Measurements from ENCODE around the gene CDH23.

Gene CDH23

DNA sequence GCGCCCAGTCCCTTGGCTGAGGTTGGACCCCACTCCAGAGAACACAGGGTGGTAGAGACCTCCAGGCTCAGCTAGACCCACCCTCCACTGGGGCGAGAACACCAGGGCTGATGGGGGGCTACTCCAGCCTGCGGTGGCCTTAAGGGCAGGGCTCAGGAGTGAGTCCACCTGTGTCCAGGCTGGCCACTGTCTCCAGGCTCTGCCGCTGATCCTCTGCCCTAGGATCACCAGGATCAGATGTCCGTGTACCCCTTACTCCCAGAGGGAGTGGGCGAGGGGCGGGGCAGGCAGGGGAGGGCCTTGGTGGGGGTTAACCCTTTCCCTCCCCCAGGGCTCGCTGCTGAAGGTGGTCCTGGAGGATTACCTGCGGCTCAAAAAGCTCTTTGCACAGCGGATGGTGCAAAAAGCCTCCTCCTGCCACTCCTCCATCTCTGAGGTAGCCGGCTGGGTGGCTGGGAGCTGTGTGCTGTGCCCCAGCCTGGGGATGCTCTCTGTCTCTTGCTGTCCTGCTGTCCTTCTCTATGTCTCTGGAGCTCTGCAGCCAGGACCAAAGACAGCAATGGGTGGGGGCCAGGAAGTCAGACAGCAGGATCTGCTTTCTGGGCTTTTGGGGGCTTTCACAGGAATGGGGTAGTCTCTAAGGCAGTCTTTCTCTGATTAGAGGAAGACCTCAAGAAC, 416.3 kb downstream of the CDH23 start:
- Histone ChIP-seq H3K27ac (peak overlapping the region; percentile 92), H3K4me3 (ENCODE audit: low read depth in 1 of 2, low read length in 1 of 2) (no peak overlapping the region), H3K36me3 (peaks cover 76% of the 10 kb centered on the region), H3K27me3 (no peaks in the 10 kb centered on the region), H3K4me1 (ENCODE audit: control insufficient read depth in 1 of 2, insufficient read depth in 1 of 2, low read depth in 1 of 2, low read length in 1 of 2) (peaks cover 67 to 70% of the 10 kb centered on the region in 2 experiments), H3K9me3 (no peaks in the 10 kb centered on the region)
- TF ChIP-seq, protein P1, sequence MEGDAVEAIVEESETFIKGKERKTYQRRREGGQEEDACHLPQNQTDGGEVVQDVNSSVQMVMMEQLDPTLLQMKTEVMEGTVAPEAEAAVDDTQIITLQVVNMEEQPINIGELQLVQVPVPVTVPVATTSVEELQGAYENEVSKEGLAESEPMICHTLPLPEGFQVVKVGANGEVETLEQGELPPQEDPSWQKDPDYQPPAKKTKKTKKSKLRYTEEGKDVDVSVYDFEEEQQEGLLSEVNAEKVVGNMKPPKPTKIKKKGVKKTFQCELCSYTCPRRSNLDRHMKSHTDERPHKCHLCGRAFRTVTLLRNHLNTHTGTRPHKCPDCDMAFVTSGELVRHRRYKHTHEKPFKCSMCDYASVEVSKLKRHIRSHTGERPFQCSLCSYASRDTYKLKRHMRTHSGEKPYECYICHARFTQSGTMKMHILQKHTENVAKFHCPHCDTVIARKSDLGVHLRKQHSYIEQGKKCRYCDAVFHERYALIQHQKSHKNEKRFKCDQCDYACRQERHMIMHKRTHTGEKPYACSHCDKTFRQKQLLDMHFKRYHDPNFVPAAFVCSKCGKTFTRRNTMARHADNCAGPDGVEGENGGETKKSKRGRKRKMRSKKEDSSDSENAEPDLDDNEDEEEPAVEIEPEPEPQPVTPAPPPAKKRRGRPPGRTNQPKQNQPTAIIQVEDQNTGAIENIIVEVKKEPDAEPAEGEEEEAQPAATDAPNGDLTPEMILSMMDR (IDR thresholded peaks at IDR 0.05): no peak

DNA sequence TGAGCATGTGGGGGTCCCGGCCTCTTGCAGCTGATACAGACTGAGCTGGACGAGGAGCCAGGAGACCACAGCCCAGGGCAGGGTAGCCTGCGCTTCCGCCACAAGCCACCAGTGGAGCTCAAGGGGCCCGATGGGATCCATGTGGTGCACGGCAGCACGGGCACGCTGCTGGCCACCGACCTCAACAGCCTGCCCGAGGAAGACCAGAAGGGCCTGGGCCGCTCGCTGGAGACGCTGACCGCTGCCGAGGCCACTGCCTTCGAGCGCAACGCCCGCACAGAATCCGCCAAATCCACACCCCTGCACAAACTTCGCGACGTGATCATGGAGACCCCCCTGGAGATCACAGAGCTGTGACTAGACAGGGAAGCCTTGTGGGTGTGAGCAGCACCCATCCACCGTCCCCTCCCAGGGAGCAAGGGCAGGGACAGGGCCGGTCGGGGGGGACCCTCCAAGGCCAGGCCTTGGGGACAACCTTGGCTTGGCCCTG, 418.2 kb downstream of the CDH23 start:
- Histone ChIP-seq H3K4me1 (ENCODE audit: control insufficient read depth in 1 of 2, insufficient read depth in 1 of 2, low read depth in 1 of 2, low read length in 1 of 2) (peaks cover 86 to 89% of the 10 kb centered on the region in 2 experiments), H3K9me3 (no peaks in the 10 kb centered on the region), H3K27me3 (no peaks in the 10 kb centered on the region), H3K36me3 (peaks cover 88% of the 10 kb centered on the region), H3K27ac (peak overlapping the region; percentile 92), H3K4me3 (ENCODE audit: low read depth in 1 of 2, low read length in 1 of 2) (no peak overlapping the region)
- TF ChIP-seq, protein P1 (IDR thresholded peaks at IDR 0.05): no peak

DNA sequence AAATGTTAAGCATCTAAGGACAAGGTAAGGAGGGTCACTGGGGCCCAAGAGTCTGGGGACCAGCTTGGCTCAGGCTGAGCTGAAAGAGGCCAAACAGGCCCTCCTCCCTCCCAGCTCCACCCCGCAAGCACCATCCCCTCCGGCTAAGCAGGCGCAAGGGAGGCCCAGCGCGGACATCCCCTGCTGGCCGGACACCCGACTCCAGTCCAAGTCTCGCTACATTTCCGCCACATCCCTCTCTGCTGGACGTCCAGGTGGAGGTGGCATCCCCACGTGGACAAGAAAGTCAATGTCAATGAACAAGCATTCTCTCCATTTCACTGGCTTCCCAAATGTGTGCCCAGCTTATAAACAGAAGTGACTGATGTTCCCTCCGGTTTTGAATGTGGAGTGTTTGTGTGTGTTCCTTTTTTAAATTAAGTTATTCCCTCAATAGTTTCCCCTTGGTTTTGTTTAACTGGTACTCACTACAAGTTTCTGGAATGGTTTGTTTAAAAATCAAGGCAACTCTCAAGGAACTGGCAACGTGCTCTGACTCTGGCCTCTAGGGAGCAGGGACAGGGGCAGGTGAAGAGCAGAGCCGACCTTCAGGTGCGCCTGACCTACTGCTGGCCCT, 418.9 kb downstream of the CDH23 start:
- Histone ChIP-seq H3K36me3 (peaks cover 90% of the 10 kb centered on the region), H3K27ac (peak overlapping the region; percentile 92), H3K27me3 (no peaks in the 10 kb centered on the region), H3K4me1 (ENCODE audit: control insufficient read depth in 1 of 2, insufficient read depth in 1 of 2, low read depth in 1 of 2, low read length in 1 of 2) (peaks cover 92 to 95% of the 10 kb centered on the region in 2 experiments), H3K4me3 (ENCODE audit: low read depth in 1 of 2, low read length in 1 of 2) (no peak overlapping the region), H3K9me3 (no peaks in the 10 kb centered on the region)
- TF ChIP-seq, protein P1 (IDR thresholded peaks at IDR 0.05): no peak

DNA sequence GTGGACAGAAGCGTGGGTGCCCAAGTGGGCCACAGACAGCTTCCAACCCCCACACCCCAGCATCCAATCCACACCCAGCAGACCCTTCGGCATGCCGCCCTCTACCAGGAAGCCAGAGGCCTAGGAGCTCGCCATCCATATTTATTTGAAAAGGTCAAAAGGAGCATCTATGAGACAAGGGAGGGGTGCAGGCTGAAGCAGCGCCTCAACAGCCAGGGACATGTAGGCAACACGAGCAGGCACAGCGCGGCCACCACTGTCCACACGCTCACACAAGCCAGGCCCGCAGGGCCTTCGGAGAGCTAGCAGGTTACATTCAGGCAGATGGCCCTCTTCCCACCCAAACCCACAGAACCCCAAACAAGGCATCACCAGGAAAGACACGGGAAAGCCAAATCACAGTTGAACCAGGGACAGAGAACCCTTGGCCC, 419.7 kb downstream of the CDH23 start:
- H3K27ac ChIP-seq: peak overlapping the region; percentile 92
- H3K9me3 ChIP-seq: no peaks in the 10 kb centered on the region
- H3K4me1 ChIP-seq (ENCODE audit: control insufficient read depth in 1 of 2, insufficient read depth in 1 of 2, low read depth in 1 of 2, low read length in 1 of 2): peaks cover 96 to 100% of the 10 kb centered on the region in 2 experiments
- H3K27me3 ChIP-seq: no peaks in the 10 kb centered on the region
- H3K4me3 ChIP-seq (ENCODE audit: low read depth in 1 of 2, low read length in 1 of 2): peak overlapping the region in 1 of 2 experiments; percentile 54
- TF ChIP-seq, protein P1 (IDR thresholded peaks at IDR 0.05): no peak
- peaks cover 93% of the 10 kb centered on the region for H3K36me3 ChIP-seq

DNA sequence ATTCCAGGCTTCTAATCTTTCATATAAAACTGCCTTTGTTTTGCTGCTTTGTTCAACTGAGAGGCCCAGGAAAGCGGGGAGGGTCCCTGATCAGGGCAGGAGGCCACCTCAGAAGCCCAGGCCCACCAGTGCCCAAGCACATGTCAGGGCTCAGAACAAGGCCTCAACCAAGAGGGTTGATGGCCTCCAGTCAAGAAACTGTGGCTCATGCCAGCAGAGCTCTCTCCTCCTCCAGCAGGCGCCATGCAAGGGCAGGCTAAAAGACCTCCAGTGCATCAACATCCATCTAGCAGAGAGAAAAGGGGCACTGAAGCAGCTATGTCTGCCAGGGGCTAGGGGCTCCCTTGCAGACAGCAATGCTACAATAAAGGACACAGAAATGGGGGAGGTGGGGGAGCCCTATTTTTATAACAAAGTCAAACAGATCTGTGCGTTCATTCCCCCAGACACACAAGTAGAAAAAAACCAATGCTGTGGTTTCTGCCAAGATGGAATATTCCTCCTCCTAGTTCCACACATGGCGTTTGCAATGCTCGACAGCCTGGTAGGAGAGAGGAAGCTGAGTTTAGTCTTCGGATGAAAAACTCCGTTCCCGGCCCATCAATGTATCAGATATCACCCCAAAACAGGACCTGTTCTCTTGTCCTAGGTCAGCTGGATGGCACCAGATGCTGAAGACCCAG, 420.4 kb downstream of the CDH23 start:
- no peaks in the 10 kb centered on the region for H3K27me3 ChIP-seq
- peaks cover 96 to 100% of the 10 kb centered on the region in 2 experiments for H3K4me1 ChIP-seq (ENCODE audit: control insufficient read depth in 1 of 2, insufficient read depth in 1 of 2, low read depth in 1 of 2, low read length in 1 of 2)
- peak overlapping the region; percentile 92 for H3K27ac ChIP-seq
- H3K4me3 ChIP-seq (ENCODE audit: low read depth in 1 of 2, low read length in 1 of 2): peak overlapping the region; percentile 54 to 55
- TF ChIP-seq, protein P1 (IDR thresholded peaks at IDR 0.05): no peak
- no peaks in the 10 kb centered on the region for H3K9me3 ChIP-seq
- H3K36me3 ChIP-seq: peaks cover 99% of the 10 kb centered on the region

Measured in neutrophil (primary cell).